GM18526 (cell line): ENCODE results near the gene EFCAB13.

ENCODE experiments used
- POLR2A ChIP-seq: IDR thresholded peaks from 3 replicates; pipeline ENCODE4 v1.6.1; 2011; ENCODE audit not compliant: insufficient read length; ENCODE audit errors: extremely low read depth

EFCAB13 gene, protein sequence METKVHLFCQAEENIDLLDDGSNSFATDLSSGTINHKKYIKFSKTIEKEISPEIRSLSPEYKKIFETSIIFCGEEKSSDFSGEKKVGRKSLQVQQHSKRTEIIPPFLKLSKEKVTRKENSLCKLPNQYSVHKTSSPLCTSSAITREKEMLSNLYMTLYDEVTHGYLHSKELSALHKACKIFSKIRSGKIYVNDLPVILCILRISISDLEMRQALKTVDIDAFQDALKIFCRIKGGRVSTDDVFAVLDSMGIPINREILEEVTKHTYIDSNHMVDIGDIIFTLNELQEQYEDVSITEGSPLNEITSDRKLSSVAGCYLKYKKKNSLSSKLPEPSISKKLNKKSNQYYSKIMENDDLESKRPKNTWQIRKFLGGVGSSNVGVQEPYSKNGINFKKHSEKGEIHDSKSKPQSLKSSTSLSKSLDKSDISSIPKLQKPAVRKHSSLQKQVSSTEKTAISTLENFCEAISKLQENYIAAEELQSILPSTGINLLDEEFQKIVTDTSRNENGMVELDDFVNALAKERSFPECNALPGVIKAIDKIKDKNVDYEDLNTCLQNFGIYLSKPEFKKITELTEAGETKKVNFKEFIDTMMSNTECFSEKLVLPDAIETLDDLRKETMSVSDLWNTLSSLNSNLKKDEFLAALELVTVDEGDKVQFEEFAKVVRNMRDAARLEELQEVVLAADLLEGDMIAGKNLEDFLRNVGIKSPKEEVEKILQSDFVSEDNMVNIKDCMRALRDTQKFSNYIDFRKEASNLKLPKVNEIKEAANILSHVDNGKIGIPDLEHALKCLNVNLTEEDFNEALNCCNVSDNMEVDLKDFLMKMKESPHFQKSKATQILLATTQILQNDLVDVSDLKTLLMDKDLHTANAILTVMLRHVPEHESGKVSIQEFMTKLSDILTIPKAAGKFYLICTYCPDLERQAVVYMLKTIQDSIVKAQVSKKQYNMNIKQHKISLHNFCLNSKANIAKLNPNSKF

DNA sequence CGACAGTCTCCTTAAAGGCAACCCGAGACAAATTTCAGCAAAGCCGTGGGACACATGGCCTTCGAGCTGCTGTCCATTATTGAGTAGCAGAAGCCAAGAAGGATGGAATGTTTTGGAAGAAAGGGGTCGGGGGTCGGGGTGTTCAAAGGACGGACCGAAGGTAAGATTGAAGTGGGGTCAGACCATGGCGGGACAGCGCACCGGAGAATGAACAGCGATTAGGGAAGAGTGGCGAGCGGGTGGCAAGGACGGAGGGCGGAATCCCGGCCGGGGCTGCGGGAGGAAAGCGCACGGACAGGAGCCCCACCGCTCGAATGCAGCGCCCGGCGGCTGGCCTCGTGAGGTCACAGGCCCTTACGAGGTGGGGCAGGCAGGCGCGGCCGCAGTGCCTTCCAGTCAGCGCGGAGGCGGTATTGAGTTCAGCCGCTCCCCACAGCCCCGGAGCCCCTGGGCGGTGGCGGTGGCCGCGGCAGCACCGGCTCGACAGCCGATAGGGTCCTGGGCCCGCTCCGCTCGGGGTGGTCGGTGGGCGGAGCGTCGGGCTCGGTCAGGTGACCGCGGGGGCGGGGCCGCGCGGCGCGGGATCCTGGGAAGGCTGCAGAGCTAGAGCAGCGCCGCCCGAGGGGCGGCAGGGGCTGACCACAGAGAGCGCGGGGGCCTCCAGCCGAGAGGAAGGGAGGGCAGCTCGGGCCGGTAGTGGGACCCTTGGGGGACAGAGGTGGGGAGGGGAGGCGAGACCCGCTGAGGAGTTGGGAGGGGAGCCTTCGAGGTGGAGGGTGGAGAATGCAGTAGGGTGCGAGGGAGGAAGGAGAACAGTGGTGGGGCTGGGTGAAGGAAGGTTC lies at the start of gene EFCAB13:
TSS of gene EFCAB13 (plus strand) at position 574 of the 842 bp plus-strand sequence. CDS start 4,399 bp downstream, outside the sequence.
- peak; percentile 84 for TF ChIP-seq POLR2A

DNA sequence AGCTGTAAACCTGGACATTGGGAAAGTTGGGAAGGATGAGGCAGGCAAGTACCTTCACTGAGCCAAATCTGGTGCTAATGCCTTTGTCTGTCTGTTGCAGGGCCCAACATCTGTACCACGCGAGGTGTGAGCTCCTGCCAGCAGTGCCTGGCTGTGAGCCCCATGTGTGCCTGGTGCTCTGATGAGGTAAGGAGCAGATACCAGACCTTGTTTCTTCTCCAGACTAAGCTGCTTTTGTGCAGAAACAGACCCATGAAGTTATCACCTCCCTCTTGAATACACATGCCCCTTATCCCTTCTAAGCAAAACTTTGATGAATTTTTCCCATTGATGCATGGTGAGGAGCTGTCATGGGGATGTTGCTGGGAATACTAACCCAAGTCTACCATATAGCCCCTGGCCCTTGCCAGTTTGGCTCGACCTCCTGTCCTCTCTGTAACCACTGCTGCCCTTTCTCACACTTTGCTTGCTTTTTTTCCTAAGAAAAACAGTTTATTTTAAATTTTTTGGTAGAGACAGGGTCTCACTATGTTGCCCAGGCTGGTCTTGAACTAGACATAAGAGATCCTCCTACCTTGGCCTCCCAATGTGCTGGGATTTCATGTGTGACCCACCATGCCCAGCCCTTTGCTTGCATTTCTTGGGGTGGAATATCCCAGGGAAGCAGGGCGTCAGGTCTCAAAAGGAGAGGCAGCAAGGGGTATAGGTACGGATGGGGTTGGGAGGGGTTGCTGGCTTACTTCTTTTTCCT lies 49.3 kb upstream of the EFCAB13 start:
- no peak for TF ChIP-seq POLR2A

DNA sequence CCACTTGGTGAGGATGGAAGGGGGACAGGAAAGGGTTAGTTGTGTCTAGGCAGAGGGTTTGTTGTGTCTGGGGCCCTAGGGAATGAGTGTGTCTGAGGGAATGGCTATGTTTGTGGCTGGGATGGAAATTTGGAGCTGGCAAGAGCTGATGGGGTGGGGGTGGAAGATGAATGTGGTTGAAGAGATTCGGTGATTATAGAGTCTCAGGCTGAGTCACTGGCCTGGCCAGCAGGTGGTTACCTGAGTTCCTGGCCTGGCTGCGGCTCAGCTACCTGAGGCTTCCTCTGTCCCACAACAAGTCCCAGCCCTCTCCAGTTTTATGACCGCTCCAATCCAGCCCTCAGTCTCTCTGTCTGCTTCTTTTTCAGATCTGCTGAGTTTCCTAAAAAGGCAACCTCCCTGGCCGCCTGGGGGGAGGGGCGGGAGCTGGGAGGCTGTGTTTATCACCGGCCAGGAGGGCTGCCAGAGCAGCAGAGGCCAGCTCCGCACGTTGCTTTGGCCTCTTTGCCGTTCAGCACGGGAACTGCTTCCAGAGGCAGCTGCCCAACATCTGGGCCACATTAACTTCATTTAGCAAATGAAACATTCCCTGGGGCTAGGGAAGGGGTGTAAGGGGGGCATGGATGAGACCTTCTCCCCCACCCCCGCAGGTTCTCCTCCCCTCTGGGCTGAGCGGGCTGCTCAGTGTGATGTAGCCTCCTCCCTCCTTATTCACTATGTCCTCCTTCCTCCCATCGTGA lies 48.3 kb upstream of the EFCAB13 start:
- no peak for TF ChIP-seq POLR2A

DNA sequence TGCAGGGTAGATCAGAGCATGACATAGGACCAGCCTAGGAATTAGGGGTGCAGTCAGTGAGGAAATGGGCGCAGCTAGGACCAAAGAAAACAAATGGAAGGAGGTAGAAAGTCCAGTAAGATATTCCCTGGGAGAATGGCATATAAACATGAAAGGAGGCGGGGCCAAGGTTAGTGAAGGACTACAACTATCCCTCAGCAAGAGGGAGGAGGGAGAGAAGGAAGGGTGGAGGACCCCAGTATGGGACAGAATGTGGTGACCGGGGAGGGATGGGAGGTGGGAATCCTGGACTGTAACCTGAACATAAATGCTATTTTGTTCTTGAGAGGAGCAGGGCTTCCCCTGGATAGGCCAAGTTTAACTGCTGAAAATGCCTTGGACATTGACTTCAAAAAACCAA lies 47.3 kb upstream of the EFCAB13 start:
- TF ChIP-seq POLR2A, result no peak

DNA sequence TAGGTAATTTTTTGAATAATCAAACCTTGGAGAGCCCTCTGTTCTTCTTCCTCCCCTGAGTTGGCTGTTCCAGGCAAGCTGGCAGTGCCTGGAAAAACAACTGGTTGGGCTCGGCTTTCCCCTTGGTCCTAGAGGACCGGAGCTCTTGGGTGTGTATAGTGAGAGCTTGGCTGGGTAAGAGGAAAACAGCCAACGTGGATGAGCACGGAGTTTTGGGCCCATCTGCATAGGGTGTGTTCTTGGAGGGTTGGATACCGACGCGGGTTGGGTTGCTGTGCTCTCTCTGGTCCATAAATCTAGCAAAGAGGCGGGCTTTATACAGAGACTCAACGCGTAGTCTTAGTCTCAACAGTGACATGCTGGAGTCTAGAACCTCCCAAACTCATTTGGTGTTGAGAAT lies 46.9 kb upstream of the EFCAB13 start:
- TF ChIP-seq POLR2A, result no peak

DNA sequence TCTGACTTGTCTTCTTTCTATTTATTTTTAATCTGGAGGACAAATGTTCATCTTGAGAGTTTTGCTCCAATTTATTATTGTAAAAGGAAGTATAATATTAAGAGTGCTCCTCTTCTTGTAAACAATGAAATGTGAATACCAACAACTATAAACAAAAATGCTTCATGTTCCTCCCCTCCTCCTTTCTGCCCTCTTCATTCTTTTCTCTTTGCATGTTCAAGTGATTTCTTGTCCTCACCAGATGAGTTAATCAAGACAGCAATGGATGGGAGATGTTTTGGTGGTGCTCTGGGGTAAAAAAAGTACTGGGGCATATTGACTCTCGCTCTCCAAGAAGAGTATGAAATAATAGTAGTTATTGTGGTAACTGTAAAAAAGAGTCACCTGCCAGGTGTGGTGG lies 45.8 kb upstream of the EFCAB13 start:
- TF ChIP-seq POLR2A, result no peak

DNA sequence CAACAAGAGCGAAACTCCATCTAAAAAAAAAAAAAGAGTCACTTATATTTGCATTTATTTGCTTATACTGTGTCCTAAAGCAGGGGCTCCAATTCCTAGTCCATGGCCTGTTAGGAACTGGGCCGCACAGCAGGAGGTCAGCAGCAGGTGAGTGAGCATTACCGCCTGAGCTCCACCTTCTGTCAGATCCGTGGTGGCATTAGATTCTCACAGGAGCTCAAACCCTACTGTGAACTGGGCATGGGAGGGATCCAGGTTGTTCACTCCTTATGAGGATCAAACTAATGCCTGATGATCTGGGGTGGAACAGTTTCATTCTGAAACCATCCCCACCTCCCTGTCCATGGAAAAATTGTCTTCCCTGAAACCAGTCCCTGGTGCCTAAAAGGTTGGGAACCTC lies 45.2 kb upstream of the EFCAB13 start:
- no peak for TF ChIP-seq POLR2A

DNA sequence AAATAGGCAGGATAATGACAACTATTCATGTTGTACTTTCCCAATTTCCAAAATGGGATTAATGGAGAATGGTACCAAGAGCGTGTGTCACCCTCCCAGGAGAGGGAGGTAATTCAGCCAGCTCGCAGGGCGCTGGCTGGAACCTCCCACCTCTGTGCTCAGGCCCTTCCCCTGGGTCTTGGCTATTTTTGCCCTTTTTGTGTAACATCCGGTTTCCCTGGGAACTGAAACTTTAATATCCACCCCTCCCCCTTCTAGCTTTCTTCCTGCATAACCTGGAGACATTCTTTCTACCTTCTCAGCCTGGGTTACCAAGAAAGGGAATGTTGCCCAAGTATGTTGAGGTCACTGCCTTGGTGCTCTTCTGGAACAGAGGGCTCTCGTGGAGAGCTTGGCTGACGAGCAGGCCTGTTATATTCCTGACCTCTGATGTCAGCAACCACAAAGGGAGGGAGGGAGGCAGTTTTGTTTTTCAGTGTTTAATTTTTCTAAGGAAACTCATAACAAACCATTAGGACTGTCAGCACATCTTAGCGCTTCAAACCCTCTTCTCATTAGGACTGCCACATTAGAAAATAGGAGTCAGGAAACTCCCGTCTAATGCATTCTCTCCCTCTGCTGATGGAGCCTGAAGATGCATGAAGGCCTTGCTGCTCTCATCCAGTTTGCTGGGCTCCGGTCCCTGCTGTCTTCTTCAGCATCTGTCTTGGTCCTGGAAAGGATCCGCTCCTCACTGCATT lies 44.5 kb upstream of the EFCAB13 start:
- no peak for TF ChIP-seq POLR2A

DNA sequence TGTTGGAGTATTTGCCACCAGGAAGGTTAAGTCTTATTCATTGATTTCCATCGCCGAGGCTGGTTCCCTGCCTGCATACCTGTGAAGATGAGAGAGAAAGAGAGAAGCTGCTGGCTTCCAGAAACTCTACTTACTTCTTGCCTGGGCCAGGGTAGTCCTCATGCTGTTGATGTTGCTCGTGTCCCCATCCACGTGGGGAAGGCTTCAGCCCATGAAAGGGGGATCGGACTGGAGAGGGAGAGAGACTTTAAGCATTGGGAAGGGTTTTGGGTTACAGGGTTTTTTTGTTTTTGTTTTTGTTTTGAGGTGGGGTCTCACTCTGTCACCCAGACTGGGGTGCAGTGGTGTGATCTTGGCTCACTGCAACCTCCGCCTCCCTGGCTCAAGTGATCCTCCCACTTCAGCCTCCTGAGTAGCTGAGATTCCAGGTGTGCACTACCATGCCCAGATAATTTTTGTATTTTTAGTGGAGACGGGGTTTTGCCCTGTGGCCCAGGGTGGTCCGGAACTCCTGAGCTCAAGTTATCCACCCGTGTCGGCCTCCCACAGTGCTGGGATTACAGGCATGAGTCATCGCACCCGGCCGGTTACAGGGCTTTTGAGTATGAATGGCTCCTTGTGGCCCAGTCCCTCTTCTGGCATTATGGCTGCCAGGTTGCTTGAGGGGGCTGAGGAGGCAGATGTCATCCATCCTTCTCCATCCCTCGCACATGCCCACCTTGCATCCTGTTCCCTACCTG lies 43.5 kb upstream of the EFCAB13 start:
- TF ChIP-seq POLR2A, result no peak

DNA sequence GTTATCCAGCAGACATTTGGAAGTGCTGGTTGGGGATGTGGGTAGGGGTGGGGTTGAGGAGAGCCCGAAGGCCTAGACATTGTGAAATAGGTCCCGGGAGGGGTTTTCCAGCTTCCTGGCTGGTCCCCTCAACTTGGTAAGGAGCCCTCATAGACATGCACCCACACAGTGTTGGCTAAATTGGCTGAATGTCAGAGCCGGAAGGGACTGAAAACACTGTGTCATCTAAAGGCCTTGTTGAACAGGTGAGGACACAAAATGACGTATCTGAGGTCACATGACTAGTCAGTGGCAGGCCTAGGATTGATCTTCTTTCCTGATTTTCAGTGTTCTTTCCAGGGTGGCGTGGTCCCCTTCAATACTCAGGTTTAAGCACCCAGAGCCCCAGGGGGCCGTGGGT lies 42.5 kb upstream of the EFCAB13 start:
- no peak for TF ChIP-seq POLR2A

DNA sequence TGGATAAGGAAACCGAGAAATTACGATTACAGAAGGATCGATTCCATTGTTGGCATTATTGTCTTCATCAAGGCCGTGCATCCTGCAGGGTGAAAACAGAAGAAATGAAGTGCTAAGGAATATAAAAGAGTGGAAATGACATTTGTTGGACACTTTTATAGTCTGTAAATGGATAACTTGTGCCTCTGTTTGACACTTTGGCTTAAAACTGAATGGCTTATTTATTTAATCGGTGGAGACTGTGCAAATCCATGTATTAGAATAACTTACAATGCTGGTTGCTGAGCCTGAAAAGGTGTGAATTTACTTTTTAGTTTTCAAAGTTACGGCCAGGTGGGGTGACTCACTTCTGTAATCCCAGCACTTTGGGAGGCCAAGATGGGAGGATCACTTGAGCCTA lies 38.8 kb upstream of the EFCAB13 start:
- TF ChIP-seq POLR2A, result no peak

DNA sequence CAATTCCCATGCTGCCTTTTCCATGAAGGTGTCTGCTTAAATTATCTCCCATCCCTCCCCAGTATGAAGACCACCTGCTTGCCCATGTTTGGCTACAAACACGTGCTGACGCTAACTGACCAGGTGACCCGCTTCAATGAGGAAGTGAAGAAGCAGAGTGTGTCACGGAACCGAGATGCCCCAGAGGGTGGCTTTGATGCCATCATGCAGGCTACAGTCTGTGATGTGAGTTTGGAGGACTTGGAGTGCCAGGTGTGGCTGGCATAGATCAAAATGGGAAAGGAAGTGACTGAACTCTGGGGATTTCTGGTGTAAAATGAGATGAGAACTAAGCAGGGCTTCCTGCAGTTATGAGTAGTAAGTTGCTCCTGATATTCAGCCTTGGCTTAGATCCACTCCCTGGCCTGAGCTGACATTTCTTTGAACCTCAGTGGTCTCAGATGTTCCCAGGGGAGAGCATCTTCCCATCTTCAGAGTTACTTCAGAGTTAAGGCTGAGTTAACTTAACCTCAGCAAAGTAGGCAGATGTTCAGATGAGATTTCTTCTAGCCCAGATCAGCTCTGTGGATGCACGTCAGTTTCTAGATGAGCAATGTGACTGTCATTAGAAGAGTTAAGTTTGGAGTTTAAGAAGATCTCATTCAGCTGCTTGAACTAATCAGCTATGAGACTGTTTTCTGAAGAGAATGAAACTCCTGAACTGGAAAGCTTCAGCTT lies 37.4 kb upstream of the EFCAB13 start:
- TF ChIP-seq POLR2A, result no peak
